ENCODE data around the gene PLD3. TPM values are rescaled to one million over a fixed set of nuclear protein-coding genes. Genes with fewer than 3 reads are reported as not detected.

Gene PLD3
- total and polyA plus RNA-seq, 2 experiments from 2014 or later = 361 to 536 TPM

GRCh38 chr19:40381321-40381720 is 32.8 kb downstream of the PLD3 start:
- Histone ChIP-seq H2AFZ (no peak overlapping the region), H3K9ac (no peak overlapping the region), H3K9me3 (ENCODE audit: low read depth) (no peaks in the 10 kb centered on the region), H3K4me2 (ENCODE audit: unreplicated experiment) (no peak overlapping the region), H3K27ac (no peak overlapping the region), H3K4me3 (no peak overlapping the region), H3F3A (ENCODE audit: insufficient read depth) (no peaks in the 10 kb centered on the region), H3K27me3 (replicated peaks; ENCODE audit: insufficient read depth) (no peaks in the 10 kb centered on the region), H3K4me1 (ENCODE audit: insufficient read depth) (no peaks in the 10 kb centered on the region), H3K36me3 (ENCODE audit: low read depth) (no peaks in the 10 kb centered on the region), H4K20me1 (ENCODE audit: insufficient read depth) (no peaks in the 10 kb centered on the region), H3K9me2 (ENCODE audit: insufficient read depth) (no peaks in the 10 kb centered on the region), H3K79me2 (ENCODE audit: insufficient read depth) (no peaks in the 10 kb centered on the region)
- in situ Hi-C loops (cut with MboI) = no loop called here
- 48 to 60% methylated on average over 2 to 3 of the region's 3 CpGs for WGBS, 2 experiments (ENCODE audit: low coverage in 1 of 2, low lambda C conversion rate in 2 of 2, missing lambda C conversion rate in 2 of 2)
- TF ChIP-seq EZH2 (IDR thresholded peaks at IDR 0.05; ENCODE audit: insufficient read depth, poor library complexity, severe bottlenecking) = no peak
- no peak for TF ChIP-seq EZH2phosphoT487 (IDR thresholded peaks at IDR 0.05; ENCODE audit: insufficient read depth, low read depth)
- no peak for DNase-seq

GRCh38 chr19:40383668-40384248 is 35.3 kb downstream of the PLD3 start:
- H3K4me3 ChIP-seq = no peak overlapping the region
- H3K27me3 ChIP-seq (replicated peaks; ENCODE audit: insufficient read depth) = no peaks in the 10 kb centered on the region
- H3K9ac ChIP-seq = no peak overlapping the region
- in situ Hi-C loops (cut with MboI) = no loop called here
- WGBS, 2 experiments (ENCODE audit: low coverage in 1 of 2, low lambda C conversion rate in 2 of 2, missing lambda C conversion rate in 2 of 2) = 92 to 93% methylated on average over 28 of the region's 28 CpGs
- no peaks in the 10 kb centered on the region for H4K20me1 ChIP-seq (ENCODE audit: insufficient read depth)
- no peaks in the 10 kb centered on the region for H3K4me1 ChIP-seq (ENCODE audit: insufficient read depth)
- no peak overlapping the region for H3K27ac ChIP-seq
- DNase-seq = no peak
- H3K4me2 ChIP-seq (ENCODE audit: unreplicated experiment) = no peak overlapping the region
- H3K36me3 ChIP-seq (ENCODE audit: low read depth) = no peaks in the 10 kb centered on the region
- H2AFZ ChIP-seq = no peak overlapping the region
- no peaks in the 10 kb centered on the region for H3K79me2 ChIP-seq (ENCODE audit: insufficient read depth)
- H3K9me3 ChIP-seq (ENCODE audit: low read depth) = no peaks in the 10 kb centered on the region
- no peaks in the 10 kb centered on the region for H3K9me2 ChIP-seq (ENCODE audit: insufficient read depth)
- TF ChIP-seq EZH2phosphoT487 (IDR thresholded peaks at IDR 0.05; ENCODE audit: insufficient read depth, low read depth) (no peak), EZH2 (IDR thresholded peaks at IDR 0.05; ENCODE audit: insufficient read depth, poor library complexity, severe bottlenecking) (no peak)
- no peaks in the 10 kb centered on the region for H3F3A ChIP-seq (ENCODE audit: insufficient read depth)

- no peaks in the 10 kb centered on the region for H3K9me2 ChIP-seq (ENCODE audit: insufficient read depth)
- H3K27me3 ChIP-seq (replicated peaks; ENCODE audit: insufficient read depth) = no peaks in the 10 kb centered on the region
- no peak overlapping the region for H3K4me3 ChIP-seq
- no peaks in the 10 kb centered on the region for H3K9me3 ChIP-seq (ENCODE audit: low read depth)
- H3F3A ChIP-seq (ENCODE audit: insufficient read depth) = no peaks in the 10 kb centered on the region
- no peaks in the 10 kb centered on the region for H3K4me1 ChIP-seq (ENCODE audit: insufficient read depth)
- H3K4me2 ChIP-seq (ENCODE audit: unreplicated experiment) = no peak overlapping the region
- no peak overlapping the region for H3K9ac ChIP-seq
- H2AFZ ChIP-seq = no peak overlapping the region
- in situ Hi-C loops (cut with MboI) = no loop called here
- no peak for DNase-seq
- no peak for TF ChIP-seq EZH2phosphoT487 (IDR thresholded peaks at IDR 0.05; ENCODE audit: insufficient read depth, low read depth)
- no peak for TF ChIP-seq EZH2 (IDR thresholded peaks at IDR 0.05; ENCODE audit: insufficient read depth, poor library complexity, severe bottlenecking)
- H3K36me3 ChIP-seq (ENCODE audit: low read depth) = no peaks in the 10 kb centered on the region
- H3K79me2 ChIP-seq (ENCODE audit: insufficient read depth) = no peaks in the 10 kb centered on the region
- H4K20me1 ChIP-seq (ENCODE audit: insufficient read depth) = no peaks in the 10 kb centered on the region
- 75 to 87% methylated on average over 10 of the region's 10 CpGs for WGBS, 2 experiments (ENCODE audit: low coverage in 1 of 2, low lambda C conversion rate in 2 of 2, missing lambda C conversion rate in 2 of 2)
- no peak overlapping the region for H3K27ac ChIP-seq
Observed at GRCh38 chr19:40387155-40387554, 38.7 kb downstream of the PLD3 start.

GRCh38 chr19:40388481-40388880 is 40.0 kb downstream of the PLD3 start:
- H4K20me1 ChIP-seq (ENCODE audit: insufficient read depth) = no peaks in the 10 kb centered on the region
- H3K9me3 ChIP-seq (ENCODE audit: low read depth) = no peaks in the 10 kb centered on the region
- no peak for TF ChIP-seq EZH2 (IDR thresholded peaks at IDR 0.05; ENCODE audit: insufficient read depth, poor library complexity, severe bottlenecking)
- no peak overlapping the region for H3K4me2 ChIP-seq (ENCODE audit: unreplicated experiment)
- H3K4me1 ChIP-seq (ENCODE audit: insufficient read depth) = no peaks in the 10 kb centered on the region
- no peak overlapping the region for H3K9ac ChIP-seq
- no peaks in the 10 kb centered on the region for H3K27me3 ChIP-seq (replicated peaks; ENCODE audit: insufficient read depth)
- no peak overlapping the region for H2AFZ ChIP-seq
- H3K36me3 ChIP-seq (ENCODE audit: low read depth) = no peaks in the 10 kb centered on the region
- H3F3A ChIP-seq (ENCODE audit: insufficient read depth) = no peaks in the 10 kb centered on the region
- in situ Hi-C loops (cut with MboI) = no loop called here
- no peaks in the 10 kb centered on the region for H3K79me2 ChIP-seq (ENCODE audit: insufficient read depth)
- no peak for DNase-seq
- 82 to 90% methylated on average over 3 of the region's 3 CpGs for WGBS, 2 experiments (ENCODE audit: low coverage in 1 of 2, low lambda C conversion rate in 2 of 2, missing lambda C conversion rate in 2 of 2)
- no peaks in the 10 kb centered on the region for H3K9me2 ChIP-seq (ENCODE audit: insufficient read depth)
- H3K27ac ChIP-seq = no peak overlapping the region
- no peak overlapping the region for H3K4me3 ChIP-seq
